Measurements from ENCODE around the gene NDNF.

- no peak for TF ChIP-seq CTCF (IDR thresholded peaks at IDR 0.05)
- TF ChIP-seq POLR2A (IDR thresholded peaks at IDR 0.05), result no peak
Measured at GRCh38 chr4:121107507-121107906, 35.2 kb upstream of the NDNF start.
